Measurements from ENCODE around the gene COL18A1. TPM values are rescaled to one million over a fixed set of nuclear protein-coding genes. Genes with fewer than 3 reads are reported as not detected.

The COL18A1 gene
- total and polyA plus RNA-seq, 10 donors: 35.0 to 208 (median 86.4) TPM

DNA sequence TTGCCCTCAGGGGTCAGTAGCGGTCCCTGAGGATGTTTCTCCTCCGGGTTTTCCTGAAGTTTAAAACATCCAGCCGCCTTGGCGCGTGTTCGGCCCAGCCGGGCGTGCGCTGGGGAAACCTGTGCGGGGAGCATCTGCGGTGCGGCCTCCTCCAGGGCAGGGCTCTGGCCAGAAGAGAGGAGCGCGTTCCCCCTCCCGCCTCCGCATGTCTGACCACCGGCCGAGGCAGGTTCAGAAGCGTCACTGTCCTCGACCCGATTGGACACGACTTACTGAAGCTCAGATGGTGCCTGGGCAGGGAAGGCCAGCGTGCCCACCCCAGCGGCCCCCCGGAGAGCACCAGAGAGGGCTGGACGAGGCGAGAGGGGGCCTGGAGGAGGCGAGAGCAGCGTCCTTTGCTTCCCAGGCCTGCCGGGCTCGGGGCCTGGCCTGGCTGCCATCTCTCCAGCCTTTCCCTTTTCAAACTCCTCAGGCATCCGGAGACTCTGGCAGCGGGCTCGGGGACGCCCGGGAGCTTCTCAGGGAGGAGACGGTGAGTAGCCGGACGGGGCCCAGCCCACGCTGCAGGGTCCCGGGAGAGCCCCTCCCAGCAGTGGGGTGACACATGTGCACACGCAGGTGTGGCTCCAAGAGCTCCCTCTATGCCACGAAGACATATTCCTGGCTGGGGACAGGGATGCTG, 70.2 kb downstream of the COL18A1 start:
- intact Hi-C loops (cut with DNase I; ENCODE audit: low total_unique reads): no loop called here
- Histone ChIP-seq H3K9me3 (no peaks in the 10 kb centered on the region), H3K36me3 (peaks cover 0 to 33% (median 9%) of the 10 kb centered on the region in 6 donors), H3K27me3 (replicated peaks in 1 of 7) (no peaks in the 10 kb centered on the region), H3K27ac (no peak overlapping the region), H3K4me3 (no peak overlapping the region), H3K4me1 (peaks cover 14 to 70% (median 42%) of the 10 kb centered on the region in 6 donors)
- DNase-seq: no peak
- 87 to 98% (median 94%) methylated on average over 33 to 43 of the region's 43 CpGs for WGBS, 5 donors
- TF ChIP-seq, protein P1, sequence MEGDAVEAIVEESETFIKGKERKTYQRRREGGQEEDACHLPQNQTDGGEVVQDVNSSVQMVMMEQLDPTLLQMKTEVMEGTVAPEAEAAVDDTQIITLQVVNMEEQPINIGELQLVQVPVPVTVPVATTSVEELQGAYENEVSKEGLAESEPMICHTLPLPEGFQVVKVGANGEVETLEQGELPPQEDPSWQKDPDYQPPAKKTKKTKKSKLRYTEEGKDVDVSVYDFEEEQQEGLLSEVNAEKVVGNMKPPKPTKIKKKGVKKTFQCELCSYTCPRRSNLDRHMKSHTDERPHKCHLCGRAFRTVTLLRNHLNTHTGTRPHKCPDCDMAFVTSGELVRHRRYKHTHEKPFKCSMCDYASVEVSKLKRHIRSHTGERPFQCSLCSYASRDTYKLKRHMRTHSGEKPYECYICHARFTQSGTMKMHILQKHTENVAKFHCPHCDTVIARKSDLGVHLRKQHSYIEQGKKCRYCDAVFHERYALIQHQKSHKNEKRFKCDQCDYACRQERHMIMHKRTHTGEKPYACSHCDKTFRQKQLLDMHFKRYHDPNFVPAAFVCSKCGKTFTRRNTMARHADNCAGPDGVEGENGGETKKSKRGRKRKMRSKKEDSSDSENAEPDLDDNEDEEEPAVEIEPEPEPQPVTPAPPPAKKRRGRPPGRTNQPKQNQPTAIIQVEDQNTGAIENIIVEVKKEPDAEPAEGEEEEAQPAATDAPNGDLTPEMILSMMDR (IDR thresholded peaks at IDR 0.05 in 8 of 11, conservative IDR thresholded peaks at IDR 0.05 in 3 of 11): no peak
- TF ChIP-seq POLR2AphosphoS5 (IDR thresholded peaks at IDR 0.05): no peak
- no peak for TF ChIP-seq POLR2A (IDR thresholded peaks at IDR 0.05)

DNA sequence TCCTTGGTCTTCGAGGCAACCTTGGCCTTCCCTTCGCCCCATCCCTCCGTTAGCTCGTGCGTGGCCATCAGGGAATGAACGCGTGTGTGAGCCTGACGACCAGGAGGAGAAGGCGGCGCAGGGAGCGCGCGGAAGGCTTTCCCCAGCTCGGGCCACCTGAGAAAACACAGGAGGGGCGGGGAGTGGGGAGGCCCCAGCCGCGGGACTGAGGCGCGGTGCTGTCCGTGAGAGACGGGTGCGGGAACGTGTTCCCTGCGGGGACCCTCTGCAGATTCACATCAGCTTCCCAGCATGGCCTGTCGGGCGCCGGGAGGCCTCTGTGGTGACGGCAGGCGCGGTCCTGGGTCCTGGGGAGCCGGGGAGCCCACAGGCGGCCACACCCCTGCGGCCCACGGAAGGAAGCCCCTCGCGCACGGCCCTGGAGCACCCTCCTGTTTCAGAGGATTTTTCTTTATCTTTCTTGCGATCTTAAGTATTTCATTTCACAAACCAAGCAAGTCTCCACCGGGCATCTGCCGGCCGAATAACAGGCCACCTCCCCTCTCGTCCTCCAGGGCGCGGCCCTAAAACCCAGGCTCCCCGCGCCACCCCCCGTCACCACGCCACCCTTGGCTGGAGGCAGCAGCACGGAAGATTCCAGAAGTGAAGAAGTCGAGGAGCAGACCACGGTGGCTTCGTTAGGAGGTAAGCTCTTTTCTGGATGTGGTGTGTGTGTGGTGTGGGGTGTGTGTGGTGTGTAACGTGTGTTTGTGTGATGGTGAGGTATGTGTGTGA, 71.0 kb downstream of the COL18A1 start:
- no peak for DNase-seq
- no peaks in the 10 kb centered on the region for H3K27me3 ChIP-seq (replicated peaks in 1 of 7)
- H3K4me1 ChIP-seq: peaks cover 14 to 73% (median 40%) of the 10 kb centered on the region in 6 donors
- no peak overlapping the region for H3K27ac ChIP-seq
- intact Hi-C loops (cut with DNase I; ENCODE audit: low total_unique reads): no loop called here
- H3K36me3 ChIP-seq: peaks cover 0 to 42% (median 9%) of the 10 kb centered on the region in 6 donors
- H3K9me3 ChIP-seq: no peaks in the 10 kb centered on the region
- no peak overlapping the region for H3K4me3 ChIP-seq
- 90 to 94% (median 92%) methylated on average over 52 to 53 of the region's 53 CpGs for WGBS, 5 donors
- TF ChIP-seq POLR2AphosphoS5 (IDR thresholded peaks at IDR 0.05): no peak
- TF ChIP-seq, protein P1 (IDR thresholded peaks at IDR 0.05 in 8 of 11, conservative IDR thresholded peaks at IDR 0.05 in 3 of 11): no peak
- TF ChIP-seq POLR2A (IDR thresholded peaks at IDR 0.05): no peak

- Histone ChIP-seq H3K9me3 (no peaks in the 10 kb centered on the region), H3K36me3 (peaks cover 0 to 48% (median 10%) of the 10 kb centered on the region in 6 donors), H3K27me3 (replicated peaks in 1 of 7) (no peaks in the 10 kb centered on the region), H3K27ac (peak overlapping the region in 1 of 8 donors; percentile 91), H3K4me1 (peaks cover 14 to 73% (median 37%) of the 10 kb centered on the region in 6 donors), H3K4me3 (no peak overlapping the region)
- WGBS, 5 donors: 92 to 97% (median 94%) methylated on average over 6 of the region's 6 CpGs
- intact Hi-C loops (cut with DNase I; ENCODE audit: low total_unique reads): no loop called here
- no peak for DNase-seq
- TF ChIP-seq, protein P1 (IDR thresholded peaks at IDR 0.05 in 8 of 11, conservative IDR thresholded peaks at IDR 0.05 in 3 of 11): no peak
Observed at GRCh38 chr21:45476582-45476981, 71.6 kb downstream of the COL18A1 start.

All from spleen (tissue), 11 donors.